ENCODE results near the gene WDR90. TPM values are rescaled to one million over a fixed set of nuclear protein-coding genes. Genes with fewer than 3 reads are reported as not detected.

Gene WDR90
- total RNA-seq, 2 experiments from 2014 or later = 65.9 to 66.9 TPM

GRCh38 chr16:678209-678857 lies 29.2 kb downstream of the WDR90 start:
- Mint-ChIP-seq H3K27ac (no peak overlapping the region), H3K27me3 (ENCODE audit: low read depth) (peaks cover 3% of the 10 kb centered on the region), H3K36me3 (ENCODE audit: low read depth) (peaks cover 11% of the 10 kb centered on the region), H3K4me3 (no peak overlapping the region), H3K4me1 (ENCODE audit: low read depth) (peaks cover 37% of the 10 kb centered on the region), H3K9me3 (no peaks in the 10 kb centered on the region)
- no peak for DNase-seq
- intact Hi-C loops (cut with micrococcal nuclease) = no loop called here
- CTCF ChIA-PET = no interaction called here

GRCh38 chr16:678858-679813 lies 30.0 kb downstream of the WDR90 start:
- DNase-seq = peak; percentile 41
- CTCF ChIA-PET = no interaction called here
- Mint-ChIP-seq H3K27ac (peak overlapping the region; percentile 19), H3K36me3 (ENCODE audit: low read depth) (peaks cover 11% of the 10 kb centered on the region), H3K4me3 (peak overlapping the region; percentile 66), H3K27me3 (ENCODE audit: low read depth) (peaks cover 3% of the 10 kb centered on the region), H3K4me1 (ENCODE audit: low read depth) (peaks cover 38% of the 10 kb centered on the region), H3K9me3 (no peaks in the 10 kb centered on the region)
- intact Hi-C loops (cut with micrococcal nuclease) = no loop called here

- peak; percentile 90 for DNase-seq
- H3K9me3 Mint-ChIP-seq = no peaks in the 10 kb centered on the region
- H3K27ac Mint-ChIP-seq = peak within 1 kb of the TSS; percentile 19
- intact Hi-C loops (cut with micrococcal nuclease) = loop anchor here (1.0 to 5.0 kb wide), 5 partner anchors 12 to 291 kb away; partner anchors contain the start of genes ANTKMT, CAPN15, LMF1 and RHOT2
- H3K36me3 Mint-ChIP-seq (ENCODE audit: low read depth) = peaks cover 11% of the 10 kb centered on the region
- H3K4me3 Mint-ChIP-seq = peak within 1 kb of the TSS; percentile 80
- H3K27me3 Mint-ChIP-seq (ENCODE audit: low read depth) = peaks cover 3% of the 10 kb centered on the region
- CTCF ChIA-PET = no interaction called here
- H3K4me1 Mint-ChIP-seq (ENCODE audit: low read depth) = peaks cover 38% of the 10 kb centered on the region
Measured at GRCh38 chr16:679814-680624, 30.9 kb downstream of the WDR90 start, which contains the start of gene STUB1. Gene STUB1, plus strand, starts transcription at chr16:680410. Its CDS starts 116 bp downstream, at chr16:680526.

GRCh38 chr16:680625-680945 lies 31.4 kb downstream of the WDR90 start:
- Mint-ChIP-seq H3K36me3 (ENCODE audit: low read depth) (peaks cover 11% of the 10 kb centered on the region), H3K4me3 (peak overlapping the region; percentile 80), H3K9me3 (no peaks in the 10 kb centered on the region), H3K27ac (no peak overlapping the region), H3K4me1 (ENCODE audit: low read depth) (peaks cover 35% of the 10 kb centered on the region), H3K27me3 (ENCODE audit: low read depth) (no peaks in the 10 kb centered on the region)
- CTCF ChIA-PET = no interaction called here
- no peak for DNase-seq
- intact Hi-C loops (cut with micrococcal nuclease) = loop anchor here (1.0 to 5.0 kb wide), 5 partner anchors 12 to 290 kb away; partner anchors contain the start of genes ANTKMT, CAPN15, LMF1 and RHOT2

GRCh38 chr16:680967-681745 lies 32.0 kb downstream of the WDR90 start:
- Mint-ChIP-seq H3K27ac (peak overlapping the region; percentile 50), H3K27me3 (ENCODE audit: low read depth) (no peaks in the 10 kb centered on the region), H3K4me1 (ENCODE audit: low read depth) (peaks cover 38% of the 10 kb centered on the region), H3K36me3 (ENCODE audit: low read depth) (peaks cover 11% of the 10 kb centered on the region), H3K4me3 (peak overlapping the region; percentile 80), H3K9me3 (no peaks in the 10 kb centered on the region)
- CTCF ChIA-PET = no interaction called here
- no peak for DNase-seq
- intact Hi-C loops (cut with micrococcal nuclease) = loop anchor here (1.0 to 5.0 kb wide), 5 partner anchors 13 to 290 kb away; partner anchors contain the start of genes ANTKMT, CAPN15, LMF1 and RHOT2

- H3K27ac Mint-ChIP-seq = peak overlapping the region; percentile 50
- peaks cover 34% of the 10 kb centered on the region for H3K4me1 Mint-ChIP-seq (ENCODE audit: low read depth)
- CTCF ChIA-PET = no interaction called here
- no peaks in the 10 kb centered on the region for H3K27me3 Mint-ChIP-seq (ENCODE audit: low read depth)
- intact Hi-C loops (cut with micrococcal nuclease) = loop anchor here (2.0 to 5.0 kb wide), 3 partner anchors 40 to 289 kb away; partner anchors contain the start of genes ANTKMT, CAPN15 and LMF1
- H3K4me3 Mint-ChIP-seq = peak overlapping the region; percentile 80
- peaks cover 11% of the 10 kb centered on the region for H3K36me3 Mint-ChIP-seq (ENCODE audit: low read depth)
- H3K9me3 Mint-ChIP-seq = no peaks in the 10 kb centered on the region
- no peak for DNase-seq
Measured at GRCh38 chr16:681746-682427, 32.7 kb downstream of the WDR90 start.

GRCh38 chr16:682493-683395 lies 33.6 kb downstream of the WDR90 start:
- H3K4me1 Mint-ChIP-seq (ENCODE audit: low read depth) = peaks cover 32% of the 10 kb centered on the region
- H3K27ac Mint-ChIP-seq = peak overlapping the region; percentile 31
- no peaks in the 10 kb centered on the region for H3K9me3 Mint-ChIP-seq
- no peaks in the 10 kb centered on the region for H3K27me3 Mint-ChIP-seq (ENCODE audit: low read depth)
- H3K4me3 Mint-ChIP-seq = peak overlapping the region; percentile 80
- CTCF ChIA-PET = no interaction called here
- intact Hi-C loops (cut with micrococcal nuclease) = loop anchor here (5.0 kb wide), 2 partner anchors 40 to 155 kb away; partner anchors contain the start of genes ANTKMT and CAPN15
- no peak for DNase-seq
- peaks cover 12% of the 10 kb centered on the region for H3K36me3 Mint-ChIP-seq (ENCODE audit: low read depth)

- peak overlapping the region; percentile 80 for H3K4me3 Mint-ChIP-seq
- H3K27ac Mint-ChIP-seq = no peak overlapping the region
- CTCF ChIA-PET = no interaction called here
- H3K36me3 Mint-ChIP-seq (ENCODE audit: low read depth) = peaks cover 12% of the 10 kb centered on the region
- no peaks in the 10 kb centered on the region for H3K27me3 Mint-ChIP-seq (ENCODE audit: low read depth)
- H3K9me3 Mint-ChIP-seq = no peaks in the 10 kb centered on the region
- DNase-seq = no peak
- intact Hi-C loops (cut with micrococcal nuclease) = loop anchor here (2.0 to 5.0 kb wide), 3 partner anchors 39 to 156 kb away; partner anchors contain the start of genes ANTKMT, CAPN15 and METTL26
- peaks cover 35% of the 10 kb centered on the region for H3K4me1 Mint-ChIP-seq (ENCODE audit: low read depth)
Measured at GRCh38 chr16:683396-684070, 34.4 kb downstream of the WDR90 start.

GRCh38 chr16:684071-684794 lies 35.1 kb downstream of the WDR90 start, which contains the start of gene JMJD8:
Gene JMJD8, minus strand, starts transcription at chr16:684334. Its CDS starts 15 bp downstream, at chr16:684319.
- H3K4me3 Mint-ChIP-seq = peak within 1 kb of the TSS; percentile 80
- peaks cover 42% of the 10 kb centered on the region for H3K4me1 Mint-ChIP-seq (ENCODE audit: low read depth)
- peaks cover 12% of the 10 kb centered on the region for H3K36me3 Mint-ChIP-seq (ENCODE audit: low read depth)
- no peaks in the 10 kb centered on the region for H3K27me3 Mint-ChIP-seq (ENCODE audit: low read depth)
- peak; percentile 98 for DNase-seq
- H3K27ac Mint-ChIP-seq = peak within 1 kb of the TSS; percentile 46
- CTCF ChIA-PET = no interaction called here
- no peaks in the 10 kb centered on the region for H3K9me3 Mint-ChIP-seq
- intact Hi-C loops (cut with micrococcal nuclease) = loop anchor here (2.0 to 5.0 kb wide), 3 partner anchors 38 to 157 kb away; partner anchors contain the start of genes ANTKMT, CAPN15 and METTL26

All from activated naive CD4-positive, alpha-beta T cell treated with anti-CD3 and anti-CD28 coated beads for 36 hours (primary cell).